ENCODE measurements around the gene CLCN6. TPM values are rescaled to one million over a fixed set of nuclear protein-coding genes. Genes with fewer than 3 reads are reported as not detected.

Gene CLCN6
- total RNA-seq, 1 experiment from 2014 or later, result 6.1 TPM

DNA sequence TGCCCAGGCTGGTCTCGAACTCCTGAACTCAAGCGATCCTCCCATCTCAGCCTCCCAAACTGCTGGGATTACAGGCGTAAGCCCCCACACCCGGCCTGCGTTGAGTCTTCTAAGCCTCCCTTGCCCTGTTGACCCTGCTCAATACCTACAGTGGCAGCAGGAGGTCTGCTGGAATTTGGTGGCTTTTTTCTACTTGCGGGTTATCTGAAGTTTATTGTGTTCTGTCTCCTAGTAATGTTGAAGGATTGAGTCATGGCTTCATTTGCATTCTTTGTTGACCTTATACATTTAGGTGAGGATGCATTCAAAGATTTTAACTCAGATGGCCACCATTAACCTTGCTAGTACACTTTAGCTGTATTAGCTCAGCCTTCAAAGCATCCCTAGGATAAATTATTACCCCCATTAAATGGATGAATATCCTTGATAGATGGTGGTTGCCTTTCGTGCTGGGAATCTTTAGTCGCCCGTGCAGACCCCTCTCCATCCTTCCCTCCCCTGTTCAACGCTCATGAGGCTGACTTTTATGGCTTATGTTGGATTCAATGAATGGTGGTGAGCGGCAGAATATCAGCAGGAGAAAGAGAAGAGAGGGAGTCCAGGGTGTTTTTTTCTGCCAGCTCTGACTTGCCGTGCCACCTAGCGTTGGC lies 62.5 kb downstream of the CLCN6 start:
- POLR2A ChIA-PET (ENCODE audit: unreplicated experiment), result no interaction called here
- TF ChIP-seq EZH2 (IDR thresholded peaks at IDR 0.05; ENCODE audit: low read length, unreplicated experiment) (no peak), EZH2phosphoT487 (IDR thresholded peaks at IDR 0.05; ENCODE audit: borderline replicate concordance, low read length) (no peak)
- TF ChIP-seq, protein P1, sequence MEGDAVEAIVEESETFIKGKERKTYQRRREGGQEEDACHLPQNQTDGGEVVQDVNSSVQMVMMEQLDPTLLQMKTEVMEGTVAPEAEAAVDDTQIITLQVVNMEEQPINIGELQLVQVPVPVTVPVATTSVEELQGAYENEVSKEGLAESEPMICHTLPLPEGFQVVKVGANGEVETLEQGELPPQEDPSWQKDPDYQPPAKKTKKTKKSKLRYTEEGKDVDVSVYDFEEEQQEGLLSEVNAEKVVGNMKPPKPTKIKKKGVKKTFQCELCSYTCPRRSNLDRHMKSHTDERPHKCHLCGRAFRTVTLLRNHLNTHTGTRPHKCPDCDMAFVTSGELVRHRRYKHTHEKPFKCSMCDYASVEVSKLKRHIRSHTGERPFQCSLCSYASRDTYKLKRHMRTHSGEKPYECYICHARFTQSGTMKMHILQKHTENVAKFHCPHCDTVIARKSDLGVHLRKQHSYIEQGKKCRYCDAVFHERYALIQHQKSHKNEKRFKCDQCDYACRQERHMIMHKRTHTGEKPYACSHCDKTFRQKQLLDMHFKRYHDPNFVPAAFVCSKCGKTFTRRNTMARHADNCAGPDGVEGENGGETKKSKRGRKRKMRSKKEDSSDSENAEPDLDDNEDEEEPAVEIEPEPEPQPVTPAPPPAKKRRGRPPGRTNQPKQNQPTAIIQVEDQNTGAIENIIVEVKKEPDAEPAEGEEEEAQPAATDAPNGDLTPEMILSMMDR (conservative IDR thresholded peaks at IDR 0.05; ENCODE audit: low read depth, low read length), result no peak
- BruUV-seq (replicated peaks), result no TSS peak

DNA sequence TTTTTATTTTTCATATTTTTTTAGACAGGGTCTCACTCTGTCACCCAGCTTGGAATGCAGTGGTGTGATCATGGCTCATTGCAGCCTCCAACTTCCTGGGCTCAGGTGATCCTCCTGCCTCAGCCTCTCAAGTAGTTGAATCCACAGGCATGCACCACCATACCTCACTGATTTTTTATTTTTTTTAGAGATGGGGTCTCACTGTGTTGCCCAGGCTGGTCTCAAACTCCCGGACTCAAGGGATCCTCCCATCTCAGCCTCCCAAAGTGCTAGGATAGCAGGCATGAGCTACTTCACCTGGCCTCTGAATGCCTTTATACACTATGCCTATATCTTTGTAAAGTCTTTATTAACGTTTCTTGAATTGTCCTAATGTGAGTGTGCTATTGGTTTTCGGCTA lies 63.1 kb downstream of the CLCN6 start:
- Histone ChIP-seq H3K27me3 (ENCODE audit: low read length) (no peaks in the 10 kb centered on the region), H3K36me3 (ENCODE audit: low read depth, low read length) (no peaks in the 10 kb centered on the region), H3K4me1 (ENCODE audit: insufficient read depth, low read length) (no peaks in the 10 kb centered on the region), H3K27ac (ENCODE audit: low read length) (no peak overlapping the region), H2AFZ (ENCODE audit: low read length) (no peak overlapping the region), H3K4me3 (ENCODE audit: low read length) (no peak overlapping the region), H3K9ac (ENCODE audit: low read length) (no peak overlapping the region), H3K4me2 (ENCODE audit: low read length) (no peak overlapping the region), H3K9me3 (ENCODE audit: low read length) (no peaks in the 10 kb centered on the region), H3K79me2 (ENCODE audit: low read length) (no peaks in the 10 kb centered on the region), H4K20me1 (ENCODE audit: low read length) (no peaks in the 10 kb centered on the region), H3F3A (ENCODE audit: low read length, unreplicated experiment) (no peaks in the 10 kb centered on the region), H3K9me2 (replicated peaks; ENCODE audit: low read length) (no peaks in the 10 kb centered on the region)
- POLR2A ChIA-PET (ENCODE audit: unreplicated experiment), result no interaction called here
- ATAC-seq, result no peak
- no peak for TF ChIP-seq EZH2phosphoT487 (IDR thresholded peaks at IDR 0.05; ENCODE audit: borderline replicate concordance, low read length)
- TF ChIP-seq EZH2 (IDR thresholded peaks at IDR 0.05; ENCODE audit: low read length, unreplicated experiment), result no peak
- TF ChIP-seq, protein P1 (conservative IDR thresholded peaks at IDR 0.05; ENCODE audit: low read depth, low read length), result no peak
- no peak for DNase-seq
- intact Hi-C loops (cut with micrococcal nuclease), result no loop called here
- BruUV-seq (replicated peaks), result no TSS peak
- CTCF ChIA-PET, result no interaction called here

More for the DNA sequence above, 62.5 kb downstream of the CLCN6 start:
- Histone ChIP-seq H3K27ac (ENCODE audit: low read length) (no peak overlapping the region), H3K4me1 (ENCODE audit: insufficient read depth, low read length) (no peaks in the 10 kb centered on the region), H3K9me2 (replicated peaks; ENCODE audit: low read length) (no peaks in the 10 kb centered on the region), H4K20me1 (ENCODE audit: low read length) (no peaks in the 10 kb centered on the region), H3K27me3 (ENCODE audit: low read length) (no peaks in the 10 kb centered on the region), H3K9me3 (ENCODE audit: low read length) (no peaks in the 10 kb centered on the region), H2AFZ (ENCODE audit: low read length) (no peak overlapping the region), H3K79me2 (ENCODE audit: low read length) (no peaks in the 10 kb centered on the region), H3K4me3 (ENCODE audit: low read length) (no peak overlapping the region), H3K9ac (ENCODE audit: low read length) (no peak overlapping the region), H3F3A (ENCODE audit: low read length, unreplicated experiment) (no peaks in the 10 kb centered on the region), H3K4me2 (ENCODE audit: low read length) (no peak overlapping the region), H3K36me3 (ENCODE audit: low read depth, low read length) (no peaks in the 10 kb centered on the region)
- intact Hi-C loops (cut with micrococcal nuclease), result no loop called here
- CTCF ChIA-PET, result no interaction called here
- DNase-seq, result no peak
- ATAC-seq, result no peak

DNA sequence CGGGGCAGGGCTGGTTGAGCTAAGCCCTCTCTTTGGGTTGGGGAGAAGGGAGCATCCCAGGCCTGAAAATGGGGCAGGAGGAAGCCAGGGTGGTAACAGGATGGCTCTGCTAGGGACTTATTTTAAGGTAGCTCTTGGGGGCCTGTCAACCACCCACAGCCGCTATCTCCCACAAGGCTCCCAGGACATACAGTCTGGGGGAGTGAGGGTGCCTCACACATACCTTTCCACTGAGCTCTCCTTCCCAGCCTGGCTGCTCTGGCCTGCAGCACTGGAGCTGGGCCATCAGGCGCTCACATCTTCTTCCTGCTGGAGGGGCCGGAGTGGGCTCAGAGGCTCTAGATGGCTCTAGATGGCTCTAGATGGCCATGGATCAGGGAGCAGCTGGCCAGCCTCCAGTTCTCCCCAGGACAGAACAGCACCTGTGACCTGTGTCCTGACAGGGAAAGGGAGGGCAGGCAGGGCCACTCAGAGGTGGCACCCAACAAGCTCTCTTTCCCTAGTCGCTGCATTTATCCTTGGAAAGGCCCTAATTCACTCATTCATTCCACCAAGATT lies 63.7 kb downstream of the CLCN6 start:
- no peaks in the 10 kb centered on the region for H3K9me2 ChIP-seq (replicated peaks; ENCODE audit: low read length)

More for the DNA sequence above, 63.7 kb downstream of the CLCN6 start:
- no peak overlapping the region for H3K9ac ChIP-seq (ENCODE audit: low read length)
- ChIA-PET POLR2A (ENCODE audit: unreplicated experiment) (no interaction called here), CTCF (no interaction called here)
- no peaks in the 10 kb centered on the region for H3K4me1 ChIP-seq (ENCODE audit: insufficient read depth, low read length)
- H3K27me3 ChIP-seq (ENCODE audit: low read length), result no peaks in the 10 kb centered on the region
- no peak for DNase-seq
- H3K27ac ChIP-seq (ENCODE audit: low read length), result no peak overlapping the region
- no peaks in the 10 kb centered on the region for H4K20me1 ChIP-seq (ENCODE audit: low read length)
- TF ChIP-seq EZH2phosphoT487 (IDR thresholded peaks at IDR 0.05; ENCODE audit: borderline replicate concordance, low read length) (no peak), EZH2 (IDR thresholded peaks at IDR 0.05; ENCODE audit: low read length, unreplicated experiment) (no peak)
- TF ChIP-seq, protein P1 (conservative IDR thresholded peaks at IDR 0.05; ENCODE audit: low read depth, low read length), result no peak
- no peaks in the 10 kb centered on the region for H3K36me3 ChIP-seq (ENCODE audit: low read depth, low read length)
- H3F3A ChIP-seq (ENCODE audit: low read length, unreplicated experiment), result no peaks in the 10 kb centered on the region
- no TSS peak for BruUV-seq (replicated peaks)
- no peaks in the 10 kb centered on the region for H3K79me2 ChIP-seq (ENCODE audit: low read length)
- H3K4me2 ChIP-seq (ENCODE audit: low read length), result no peak overlapping the region
- H3K9me3 ChIP-seq (ENCODE audit: low read length), result no peaks in the 10 kb centered on the region
- no peak overlapping the region for H3K4me3 ChIP-seq (ENCODE audit: low read length)
- intact Hi-C loops (cut with micrococcal nuclease), result no loop called here
- ATAC-seq, result no peak
- H2AFZ ChIP-seq (ENCODE audit: low read length), result no peak overlapping the region

All from PC-3 (cell line).